ENCODE data around the gene TSR1.

DNA sequence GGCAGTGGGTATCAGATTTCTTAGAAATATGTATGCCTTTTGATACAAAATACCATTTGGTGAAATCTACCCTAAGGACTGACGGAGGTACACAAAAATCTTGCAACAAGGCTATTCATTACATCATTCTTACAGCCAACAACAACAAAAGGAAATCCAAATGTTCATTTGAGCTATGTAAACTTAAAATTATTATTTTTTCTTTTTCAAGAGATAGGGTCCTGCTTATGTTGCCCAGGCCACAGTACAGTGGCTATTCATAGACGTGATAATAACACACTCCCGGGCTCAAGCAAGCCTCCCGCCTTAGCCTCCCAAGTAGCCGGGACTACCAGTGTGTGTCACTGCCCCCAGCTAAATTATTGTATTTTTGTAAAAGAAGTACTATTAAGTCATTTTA is 23.5 kb downstream of the TSR1 start:
- TF ChIP-seq CTCF (IDR thresholded peaks at IDR 0.05; ENCODE audit: insufficient read depth, low read depth, low read length) (no peak), EZH2 (IDR thresholded peaks at IDR 0.05; ENCODE audit: insufficient read depth, low read length) (no peak)
